Lower leg skin (tissue), 3 donors: Measurements from ENCODE around the gene KLF7.

ENCODE experiments used
- CTCF ChIP-seq, 3 donors: fragments of 450-650 bp; IDR thresholded peaks; one replicate each; pipeline ENCODE4 v1.5.1; 2016; ENCODE audit warnings: antibody characterized with exemption in 3 of 3, mild to moderate bottlenecking in 3 of 3, moderate library complexity in 2 of 3
- POLR2A ChIP-seq, 2 donors: fragments of 450-650 bp; IDR thresholded peaks; one replicate each; pipeline ENCODE4 v1.6.1; 2016 to 2017; ENCODE audit warnings: antibody characterized with exemption in 2 of 2, mild to moderate bottlenecking in 1 of 2, moderate library complexity in 1 of 2

GRCh38 chr2:207066166-207066565, 99.6 kb downstream of the KLF7 start:
- TF ChIP-seq CTCF (IDR thresholded peaks at IDR 0.05) = no peak
- TF ChIP-seq POLR2A (IDR thresholded peaks at IDR 0.05) = no peak
